Esophagus muscularis mucosa (tissue), 3 donors: ENCODE data around the gene PPM1K.

Experiments used
- CTCF ChIP-seq, 3 experiments: fragments of 200-600 bp in 2 of 3; fragments of 450-650 bp in 1 of 3; sonication (generic) in 2 of 3; IDR thresholded peaks; one replicate each; pipeline ENCODE4 v1.5.1; 2017 to 2019; ENCODE audit warnings: antibody characterized with exemption in 3 of 3, mild to moderate bottlenecking in 2 of 3, moderate library complexity in 1 of 3
- POLR2A ChIP-seq: fragments of 450-650 bp; IDR thresholded peaks from one replicate; pipeline ENCODE4 v1.6.1; 2017; ENCODE audit warnings: antibody characterized with exemption, moderate library complexity, mild to moderate bottlenecking, low read depth

- no peak for TF ChIP-seq CTCF (IDR thresholded peaks at IDR 0.05)
- no peak for TF ChIP-seq POLR2A
Measured at GRCh38 chr4:88297212-88297516, 12.8 kb upstream of the PPM1K start.
